Measurements from ENCODE around the gene MANEAL.

MANEAL gene

DNA sequence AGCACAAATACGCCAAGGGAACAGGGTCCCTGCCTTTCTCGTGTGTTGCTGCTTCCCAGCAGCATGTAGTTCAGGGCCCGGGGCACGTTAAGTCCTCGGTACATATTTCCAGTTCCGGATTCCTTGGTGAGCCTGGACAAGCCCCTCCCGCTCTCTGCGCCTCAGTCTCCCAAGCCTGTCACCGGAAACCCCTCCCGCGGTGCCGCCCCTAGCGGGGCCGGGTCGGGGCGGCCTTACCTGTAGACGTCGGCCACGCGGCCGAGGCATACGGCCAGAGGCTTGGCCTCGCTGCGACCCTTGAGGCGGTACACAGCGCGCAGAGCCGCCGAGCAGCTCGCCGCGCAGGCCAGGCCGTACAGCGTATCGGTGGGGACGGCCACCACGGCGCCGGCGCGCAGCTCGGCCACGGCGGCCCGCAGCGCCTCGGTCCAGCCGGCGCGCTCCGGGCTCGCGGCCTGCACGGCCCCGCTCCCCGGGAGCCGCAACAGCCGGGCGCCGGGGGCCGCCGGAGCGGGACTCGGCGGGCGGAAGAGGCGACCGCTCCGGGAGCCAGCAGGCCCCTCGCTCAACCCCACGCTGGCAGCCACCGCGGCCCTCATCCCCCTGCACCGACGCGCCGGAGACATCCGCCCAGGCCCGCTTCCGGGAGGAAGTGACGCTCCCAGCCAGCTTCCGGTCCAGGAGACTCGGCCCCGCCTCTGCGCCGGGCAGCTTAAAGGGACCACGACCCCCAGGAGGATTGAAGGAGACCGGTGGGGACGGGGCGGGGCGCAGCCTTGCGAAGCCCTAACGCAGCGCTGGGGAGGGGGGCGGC, 14.1 kb downstream of the MANEAL start, which contains the start of the genes C1orf122 and YRDC:
C1orf122 (plus strand) TSS at position 236 of the 814 bp plus-strand sequence. CDS start 615 bp downstream, outside the sequence.
YRDC (minus strand) TSS at position 654 of the 814 bp plus-strand sequence; CDS start at position 626, 28 bp downstream.
- Histone ChIP-seq H3K4me3 (replicated peaks; ENCODE audit: insufficient read depth, low read length) (peak within 1 kb of the TSS; percentile 90), H3K27ac (replicated peaks) (peak within 1 kb of the TSS; percentile 88), H3K27me3 (ENCODE audit: insufficient read depth, poor library complexity, severe bottlenecking) (no peaks in the 10 kb centered on the region)
- peak; percentile 85 to 93 for DNase-seq (ENCODE audit: low read depth in 1 of 2, low spot score in 1 of 2)
- TF ChIP-seq GABPA (IDR thresholded peaks at IDR 0.05; ENCODE audit: low read depth) (peak; percentile 91), POLR2AphosphoS5 (IDR thresholded peaks at IDR 0.05; ENCODE audit: low read depth) (peak; percentile 86), SPI1 (IDR thresholded peaks at IDR 0.05; ENCODE audit: borderline replicate concordance, low read depth) (peak; percentile 78)
- TF ChIP-seq, protein P1, sequence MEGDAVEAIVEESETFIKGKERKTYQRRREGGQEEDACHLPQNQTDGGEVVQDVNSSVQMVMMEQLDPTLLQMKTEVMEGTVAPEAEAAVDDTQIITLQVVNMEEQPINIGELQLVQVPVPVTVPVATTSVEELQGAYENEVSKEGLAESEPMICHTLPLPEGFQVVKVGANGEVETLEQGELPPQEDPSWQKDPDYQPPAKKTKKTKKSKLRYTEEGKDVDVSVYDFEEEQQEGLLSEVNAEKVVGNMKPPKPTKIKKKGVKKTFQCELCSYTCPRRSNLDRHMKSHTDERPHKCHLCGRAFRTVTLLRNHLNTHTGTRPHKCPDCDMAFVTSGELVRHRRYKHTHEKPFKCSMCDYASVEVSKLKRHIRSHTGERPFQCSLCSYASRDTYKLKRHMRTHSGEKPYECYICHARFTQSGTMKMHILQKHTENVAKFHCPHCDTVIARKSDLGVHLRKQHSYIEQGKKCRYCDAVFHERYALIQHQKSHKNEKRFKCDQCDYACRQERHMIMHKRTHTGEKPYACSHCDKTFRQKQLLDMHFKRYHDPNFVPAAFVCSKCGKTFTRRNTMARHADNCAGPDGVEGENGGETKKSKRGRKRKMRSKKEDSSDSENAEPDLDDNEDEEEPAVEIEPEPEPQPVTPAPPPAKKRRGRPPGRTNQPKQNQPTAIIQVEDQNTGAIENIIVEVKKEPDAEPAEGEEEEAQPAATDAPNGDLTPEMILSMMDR (IDR thresholded peaks at IDR 0.05; ENCODE audit: insufficient read depth, low read length), result no peak
- TF ChIP-seq, protein P2, sequence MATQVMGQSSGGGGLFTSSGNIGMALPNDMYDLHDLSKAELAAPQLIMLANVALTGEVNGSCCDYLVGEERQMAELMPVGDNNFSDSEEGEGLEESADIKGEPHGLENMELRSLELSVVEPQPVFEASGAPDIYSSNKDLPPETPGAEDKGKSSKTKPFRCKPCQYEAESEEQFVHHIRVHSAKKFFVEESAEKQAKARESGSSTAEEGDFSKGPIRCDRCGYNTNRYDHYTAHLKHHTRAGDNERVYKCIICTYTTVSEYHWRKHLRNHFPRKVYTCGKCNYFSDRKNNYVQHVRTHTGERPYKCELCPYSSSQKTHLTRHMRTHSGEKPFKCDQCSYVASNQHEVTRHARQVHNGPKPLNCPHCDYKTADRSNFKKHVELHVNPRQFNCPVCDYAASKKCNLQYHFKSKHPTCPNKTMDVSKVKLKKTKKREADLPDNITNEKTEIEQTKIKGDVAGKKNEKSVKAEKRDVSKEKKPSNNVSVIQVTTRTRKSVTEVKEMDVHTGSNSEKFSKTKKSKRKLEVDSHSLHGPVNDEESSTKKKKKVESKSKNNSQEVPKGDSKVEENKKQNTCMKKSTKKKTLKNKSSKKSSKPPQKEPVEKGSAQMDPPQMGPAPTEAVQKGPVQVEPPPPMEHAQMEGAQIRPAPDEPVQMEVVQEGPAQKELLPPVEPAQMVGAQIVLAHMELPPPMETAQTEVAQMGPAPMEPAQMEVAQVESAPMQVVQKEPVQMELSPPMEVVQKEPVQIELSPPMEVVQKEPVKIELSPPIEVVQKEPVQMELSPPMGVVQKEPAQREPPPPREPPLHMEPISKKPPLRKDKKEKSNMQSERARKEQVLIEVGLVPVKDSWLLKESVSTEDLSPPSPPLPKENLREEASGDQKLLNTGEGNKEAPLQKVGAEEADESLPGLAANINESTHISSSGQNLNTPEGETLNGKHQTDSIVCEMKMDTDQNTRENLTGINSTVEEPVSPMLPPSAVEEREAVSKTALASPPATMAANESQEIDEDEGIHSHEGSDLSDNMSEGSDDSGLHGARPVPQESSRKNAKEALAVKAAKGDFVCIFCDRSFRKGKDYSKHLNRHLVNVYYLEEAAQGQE (IDR thresholded peaks at IDR 0.05; ENCODE audit: insufficient replicate concordance, low read depth), result no peak

DNA sequence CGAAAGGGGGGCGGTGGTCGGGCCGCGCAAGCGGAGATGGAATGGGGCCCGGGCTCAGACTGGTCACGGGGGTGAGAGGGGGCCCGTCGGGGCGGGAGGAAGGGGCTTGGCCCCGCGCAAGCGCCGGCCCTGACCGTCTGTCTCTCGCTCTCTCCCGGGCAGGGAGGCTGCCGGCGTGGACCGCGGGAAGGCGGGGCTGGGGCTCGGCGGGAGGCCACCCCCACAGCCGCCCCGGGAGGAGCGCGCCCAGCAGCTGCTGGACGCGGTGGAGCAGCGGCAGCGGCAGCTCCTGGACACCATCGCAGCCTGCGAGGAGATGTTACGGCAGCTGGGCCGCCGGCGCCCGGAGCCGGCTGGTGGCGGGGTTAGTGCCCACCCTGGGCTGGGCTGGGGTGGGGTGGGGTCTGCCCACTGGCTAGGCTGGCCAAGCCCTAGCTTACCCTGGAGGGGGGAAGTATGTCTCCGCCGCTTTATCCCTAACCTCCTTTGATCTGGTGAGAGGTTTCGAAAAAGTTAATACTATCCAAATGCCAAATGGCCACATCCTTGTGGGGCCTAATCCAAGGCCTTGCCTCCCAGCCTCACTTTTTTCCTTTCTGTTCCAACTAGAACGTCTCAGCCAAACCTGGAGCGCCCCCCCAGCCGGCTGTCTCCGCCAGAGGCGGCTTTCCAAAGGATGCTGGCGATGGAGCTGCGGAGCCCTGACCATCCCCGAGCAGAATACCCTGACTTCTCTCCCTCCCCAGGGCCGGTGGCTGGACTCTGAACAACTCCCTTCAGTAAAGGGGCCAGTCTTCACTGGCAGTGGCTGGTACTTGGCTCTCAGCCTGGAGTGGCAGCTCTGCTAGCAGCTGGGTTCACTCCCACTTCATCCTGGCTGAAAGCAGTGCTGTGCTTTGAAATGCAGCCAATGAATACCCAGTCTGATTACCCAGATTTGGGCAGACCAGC, 15.0 kb downstream of the MANEAL start:
- peak overlapping the region; percentile 90 for H3K4me3 ChIP-seq (replicated peaks; ENCODE audit: insufficient read depth, low read length)
- peak in 1 of 2 experiments; percentile 42 for DNase-seq (ENCODE audit: low read depth in 1 of 2, low spot score in 1 of 2)
- peak overlapping the region; percentile 88 for H3K27ac ChIP-seq (replicated peaks)
- TF ChIP-seq, protein P2 (IDR thresholded peaks at IDR 0.05; ENCODE audit: insufficient replicate concordance, low read depth), result no peak
- TF ChIP-seq, protein P1 (IDR thresholded peaks at IDR 0.05; ENCODE audit: insufficient read depth, low read length), result no peak
- TF ChIP-seq GABPA (IDR thresholded peaks at IDR 0.05; ENCODE audit: low read depth) (no peak), SPI1 (IDR thresholded peaks at IDR 0.05; ENCODE audit: borderline replicate concordance, low read depth) (no peak), POLR2AphosphoS5 (IDR thresholded peaks at IDR 0.05; ENCODE audit: low read depth) (no peak)
- no peaks in the 10 kb centered on the region for H3K27me3 ChIP-seq (ENCODE audit: insufficient read depth, poor library complexity, severe bottlenecking)

DNA sequence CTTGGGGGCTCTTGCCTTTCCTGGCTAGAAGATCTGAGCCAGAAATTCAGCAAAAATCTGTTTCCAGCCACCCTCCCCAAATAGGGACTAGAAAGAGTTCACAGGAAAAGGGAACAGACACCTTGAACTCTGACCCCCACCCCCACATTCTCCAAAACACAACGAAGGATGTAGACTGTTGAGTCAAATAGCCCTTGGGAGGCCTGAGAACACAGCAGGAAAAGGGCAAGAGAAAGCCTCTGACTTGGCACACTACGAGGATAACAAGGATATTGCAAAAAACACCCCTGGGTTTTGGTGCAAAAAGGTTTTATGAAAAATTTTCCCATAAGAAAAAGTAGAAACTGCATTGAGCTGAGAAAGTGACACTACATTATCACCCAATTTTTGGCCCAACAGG, 16.3 kb downstream of the MANEAL start:
- DNase-seq (ENCODE audit: low read depth in 1 of 2, low spot score in 1 of 2), result no peak
- Histone ChIP-seq H3K27me3 (ENCODE audit: insufficient read depth, poor library complexity, severe bottlenecking) (no peaks in the 10 kb centered on the region), H3K4me3 (replicated peaks; ENCODE audit: insufficient read depth, low read length) (no peak overlapping the region), H3K27ac (replicated peaks) (no peak overlapping the region)
- TF ChIP-seq SPI1 (IDR thresholded peaks at IDR 0.05; ENCODE audit: borderline replicate concordance, low read depth), result no peak
- TF ChIP-seq POLR2AphosphoS5 (IDR thresholded peaks at IDR 0.05; ENCODE audit: low read depth), result no peak
- TF ChIP-seq, protein P2 (IDR thresholded peaks at IDR 0.05; ENCODE audit: insufficient replicate concordance, low read depth), result no peak
- TF ChIP-seq, protein P1 (IDR thresholded peaks at IDR 0.05; ENCODE audit: insufficient read depth, low read length), result no peak
- TF ChIP-seq GABPA (IDR thresholded peaks at IDR 0.05; ENCODE audit: low read depth), result no peak
